ENCODE results near the gene CEACAM16. TPM values are rescaled to one million over a fixed set of nuclear protein-coding genes. Genes with fewer than 3 reads are reported as not detected.

Gene CEACAM16, protein sequence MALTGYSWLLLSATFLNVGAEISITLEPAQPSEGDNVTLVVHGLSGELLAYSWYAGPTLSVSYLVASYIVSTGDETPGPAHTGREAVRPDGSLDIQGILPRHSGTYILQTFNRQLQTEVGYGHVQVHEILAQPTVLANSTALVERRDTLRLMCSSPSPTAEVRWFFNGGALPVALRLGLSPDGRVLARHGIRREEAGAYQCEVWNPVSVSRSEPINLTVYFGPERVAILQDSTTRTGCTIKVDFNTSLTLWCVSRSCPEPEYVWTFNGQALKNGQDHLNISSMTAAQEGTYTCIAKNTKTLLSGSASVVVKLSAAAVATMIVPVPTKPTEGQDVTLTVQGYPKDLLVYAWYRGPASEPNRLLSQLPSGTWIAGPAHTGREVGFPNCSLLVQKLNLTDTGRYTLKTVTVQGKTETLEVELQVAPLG
- not detected for total RNA-seq

DNA sequence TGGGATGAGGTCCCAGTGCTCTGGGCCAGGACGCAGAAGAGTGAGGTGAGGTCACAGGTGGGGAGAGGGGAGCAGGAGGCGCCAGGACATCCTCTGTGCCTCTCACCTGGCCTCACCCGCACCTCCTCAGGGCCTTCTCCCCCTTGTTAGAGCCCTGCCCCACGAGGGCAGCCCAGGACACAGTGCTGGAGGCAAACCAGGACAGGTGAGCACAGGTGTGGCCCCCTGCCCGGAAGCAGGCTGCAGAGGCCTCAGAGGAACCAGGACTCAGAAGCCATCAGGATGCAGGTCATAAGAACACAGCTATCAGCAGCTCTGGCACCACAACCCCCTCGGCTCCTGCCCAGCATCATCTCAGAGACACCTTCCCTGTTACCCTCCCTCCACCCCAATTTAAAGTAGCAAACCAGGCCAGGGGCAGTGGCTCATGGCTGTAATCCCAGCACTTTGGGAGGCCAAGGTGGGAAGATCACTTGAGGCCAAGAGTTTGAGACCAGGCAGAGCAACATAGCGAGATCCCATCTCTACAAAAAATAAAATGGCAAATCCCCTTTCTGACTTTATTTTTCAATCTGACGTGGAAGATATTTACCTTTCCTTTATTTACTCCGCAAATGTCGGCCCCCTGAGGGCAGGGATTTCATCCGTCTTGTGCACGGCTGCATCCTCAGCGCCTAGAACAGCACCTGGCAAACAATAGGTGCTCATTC, at the start of gene CEACAM16:
Gene CEACAM16, plus strand, starts transcription at position 660 of the 710 bp plus-strand sequence. CDS start 2,306 bp downstream, outside the sequence.
- no peak for DNase-seq (ENCODE audit: extremely low spot score in 2 of 2)
- H3K4me3 ChIP-seq, result no peak within 1 kb of the TSS

DNA sequence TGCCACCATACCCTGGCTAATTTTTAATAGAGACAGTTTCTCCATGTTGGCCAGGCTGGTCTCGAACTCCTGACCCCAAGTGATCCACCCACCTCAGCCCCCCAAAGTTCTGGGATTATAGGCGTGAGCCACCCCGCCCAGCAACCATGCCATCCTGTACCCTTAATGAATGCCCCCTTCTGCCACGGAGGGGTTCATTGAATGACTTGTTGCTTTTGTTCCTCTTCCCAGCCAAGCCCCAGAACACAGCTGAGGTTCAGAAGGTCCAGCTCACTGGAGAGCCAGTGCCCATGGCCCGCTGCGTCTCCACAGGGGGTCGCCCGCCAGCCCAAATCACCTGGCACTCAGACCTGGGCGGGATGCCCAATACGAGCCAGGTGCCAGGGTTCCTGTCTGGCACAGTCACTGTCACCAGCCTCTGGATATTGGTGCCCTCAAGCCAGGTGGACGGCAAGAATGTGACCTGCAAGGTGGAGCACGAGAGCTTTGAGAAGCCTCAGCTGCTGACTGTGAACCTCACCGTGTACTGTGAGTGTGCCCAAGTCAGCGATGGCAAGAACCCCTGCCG, 49.3 kb upstream of the CEACAM16 start:
- Histone ChIP-seq H3K9me3 (no peaks in the 10 kb centered on the region), H3K4me1 (peaks cover 20% of the 10 kb centered on the region), H3K27me3 (no peaks in the 10 kb centered on the region), H3K27ac (no peak overlapping the region), H3K4me3 (no peak overlapping the region), H3K36me3 (peaks cover 0 to 54% of the 10 kb centered on the region in 2 donors)
- no peak for DNase-seq (ENCODE audit: extremely low spot score in 2 of 2)
- intact Hi-C loops (cut with DNase I), result no loop called here
- TF ChIP-seq CTCF (IDR thresholded peaks at IDR 0.05) (no peak), POLR2AphosphoS5 (IDR thresholded peaks at IDR 0.05; ENCODE audit: insufficient read depth in 1 of 2, low read depth in 1 of 2) (no peak), POLR2A (IDR thresholded peaks at IDR 0.05) (no peak)

More for the DNA sequence above, at the start of gene CEACAM16:
- H3K36me3 ChIP-seq, result no peaks in the 10 kb centered on the region
- TF ChIP-seq CTCF (IDR thresholded peaks at IDR 0.05) (no peak), POLR2AphosphoS5 (IDR thresholded peaks at IDR 0.05; ENCODE audit: insufficient read depth in 1 of 2, low read depth in 1 of 2) (no peak), POLR2A (IDR thresholded peaks at IDR 0.05) (no peak)
- H3K27me3 ChIP-seq, result no peaks in the 10 kb centered on the region
- intact Hi-C loops (cut with DNase I), result no loop called here
- no peak within 1 kb of the TSS for H3K27ac ChIP-seq
- H3K9me3 ChIP-seq, result no peaks in the 10 kb centered on the region
- H3K4me1 ChIP-seq, result no peaks in the 10 kb centered on the region

DNA sequence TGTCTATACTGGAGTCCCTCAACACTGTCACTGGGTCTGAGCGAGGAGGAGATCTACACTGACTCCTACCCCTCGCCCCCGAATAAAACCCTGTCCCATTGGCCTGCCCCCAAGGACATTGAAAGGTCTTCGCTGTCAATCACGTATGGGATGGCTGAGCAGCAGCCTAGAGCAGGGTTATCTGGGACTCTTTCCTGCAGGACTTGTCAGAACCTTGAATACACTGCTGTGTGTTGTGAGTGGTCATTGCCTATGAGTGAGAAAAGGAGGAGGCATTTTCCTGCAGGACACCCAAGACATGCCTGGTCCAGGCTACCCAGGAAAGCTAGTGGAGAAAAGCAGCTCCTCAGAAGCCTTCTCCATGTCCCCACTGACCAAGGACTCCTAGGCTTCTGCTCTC, 45.6 kb upstream of the CEACAM16 start:
- intact Hi-C loops (cut with DNase I), result no loop called here
- Histone ChIP-seq H3K36me3 (peaks cover 0 to 75% of the 10 kb centered on the region in 2 donors), H3K4me1 (peaks cover under 1% of the 10 kb centered on the region), H3K9me3 (no peaks in the 10 kb centered on the region), H3K27ac (no peak overlapping the region), H3K4me3 (no peak overlapping the region), H3K27me3 (no peaks in the 10 kb centered on the region)
- TF ChIP-seq CTCF (IDR thresholded peaks at IDR 0.05), result no peak
- no peak for TF ChIP-seq POLR2AphosphoS5 (IDR thresholded peaks at IDR 0.05; ENCODE audit: insufficient read depth in 1 of 2, low read depth in 1 of 2)
- TF ChIP-seq POLR2A (IDR thresholded peaks at IDR 0.05), result no peak
- no peak for DNase-seq (ENCODE audit: extremely low spot score in 2 of 2)

DNA sequence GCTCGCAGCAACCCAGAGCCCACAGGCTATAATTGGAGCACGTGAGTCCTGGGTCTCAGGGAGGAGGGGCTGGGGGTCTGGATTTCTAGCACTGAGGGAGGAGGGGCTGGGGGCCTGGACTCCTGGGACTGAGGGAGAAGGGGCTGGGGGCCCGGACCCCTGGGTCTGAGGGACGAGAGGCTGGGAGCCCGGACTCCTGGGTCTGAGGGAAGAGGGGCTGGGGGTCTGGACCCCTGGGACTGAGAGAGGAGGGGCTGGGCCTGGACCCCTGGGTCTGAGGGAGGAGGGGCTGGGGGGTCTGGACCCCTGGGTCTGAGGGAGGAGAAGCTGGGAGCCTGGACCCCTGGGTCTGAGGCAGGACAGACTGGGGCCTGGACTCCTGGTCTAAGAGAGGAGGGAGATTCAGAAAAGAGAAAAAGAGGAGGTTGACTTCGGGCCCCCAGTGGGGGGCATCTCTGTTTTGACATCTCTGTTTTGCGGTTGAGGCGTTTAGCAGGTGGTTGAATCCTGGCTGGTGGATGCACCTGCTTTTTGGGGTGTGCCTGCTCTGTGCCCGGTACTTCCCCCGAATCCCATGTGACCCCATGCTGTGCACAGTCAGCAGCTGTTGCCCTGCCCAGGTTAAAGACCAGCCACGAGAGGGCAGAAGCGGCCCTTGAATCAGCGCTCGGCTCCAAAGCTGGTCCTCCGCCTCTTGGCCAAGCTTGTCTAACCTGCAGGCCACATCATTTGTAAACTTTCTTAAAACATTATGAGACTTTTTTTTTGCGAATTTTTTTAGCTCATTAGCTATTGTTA, 44.8 kb upstream of the CEACAM16 start:
- H3K27ac ChIP-seq, result no peak overlapping the region
- H3K4me3 ChIP-seq, result no peak overlapping the region
- peaks cover 0 to 83% of the 10 kb centered on the region in 2 donors for H3K36me3 ChIP-seq
- intact Hi-C loops (cut with DNase I), result no loop called here
- H3K9me3 ChIP-seq, result no peaks in the 10 kb centered on the region
- TF ChIP-seq POLR2A (IDR thresholded peaks at IDR 0.05), result no peak
- peak in 1 of 3 experiments; percentile 31 for TF ChIP-seq CTCF (IDR thresholded peaks at IDR 0.05)
- TF ChIP-seq POLR2AphosphoS5 (IDR thresholded peaks at IDR 0.05; ENCODE audit: insufficient read depth in 1 of 2, low read depth in 1 of 2), result peak in 1 of 2 donors; percentile 55
- no peaks in the 10 kb centered on the region for H3K4me1 ChIP-seq
- DNase-seq (ENCODE audit: extremely low spot score in 2 of 2), result no peak
- H3K27me3 ChIP-seq, result no peaks in the 10 kb centered on the region

Data from vagina (tissue), 2 donors.